Activated CD8-positive, alpha-beta T cell treated with anti-CD3 and anti-CD28 coated beads for 36 hours (primary cell): ENCODE results near the gene CCN6. TPM values are rescaled to one million over a fixed set of nuclear protein-coding genes. Genes with fewer than 3 reads are reported as not detected.

Source experiments
- ATAC-seq: fragments of 200-7000 bp; cut with Tn5 transposase; one replicate; pipeline ENCODE4 v1.10.0; 2021; ENCODE audit warnings: mild to moderate bottlenecking, moderate library complexity
- CTCF ChIA-PET: fragments of 350-600 bp; sonication (Branson Sonifier 250); formaldehyde crosslinking; loops from one replicate; lab custom pipeline; 2021; ENCODE audit warnings: antibody characterized with exemption; lab: Charles Lee
- POLR2A ChIA-PET: fragments of 350-600 bp; sonication (Branson Sonifier 250); formaldehyde crosslinking; loops from one replicate; lab custom pipeline; 2021; ENCODE audit warnings: antibody characterized with exemption; lab: Charles Lee
- DNase-seq: peaks from one replicate; pipeline ENCODE4 v3.0.0-alpha.2; 2020
- H3K27ac Mint-ChIP-seq: one replicate; pipeline ENCODE4 v1.8.0; 2021; ENCODE audit warnings: mild to moderate bottlenecking, mixed read lengths
- H3K27me3 Mint-ChIP-seq: one replicate; pipeline ENCODE4 v1.8.0; 2021; ENCODE audit warnings: mixed read lengths
- H3K36me3 Mint-ChIP-seq: one replicate; pipeline ENCODE4 v1.8.0; 2021; ENCODE audit warnings: low read depth, mixed read lengths
- H3K4me1 Mint-ChIP-seq: one replicate; pipeline ENCODE4 v1.8.0; 2021; ENCODE audit warnings: low read depth, mixed read lengths
- H3K4me3 Mint-ChIP-seq: one replicate; pipeline ENCODE4 v1.8.0; 2021; ENCODE audit warnings: mild to moderate bottlenecking, moderate library complexity, mixed read lengths
- H3K9me3 Mint-ChIP-seq: one replicate; pipeline ENCODE4 v1.8.0; 2021; ENCODE audit warnings: mixed read lengths
- CTCF ChIP-seq: fragments of 200-600 bp; IDR thresholded peaks from one replicate; pipeline ENCODE4 v1.8.0; 2022; ENCODE audit warnings: antibody characterized with exemption, mild to moderate bottlenecking
- intact Hi-C: fragments of 100-400 bp; cut with micrococcal nuclease; formaldehyde crosslinking; loops from one replicate; pipeline ENCODE4 v1.10.0; 2022
- total RNA-seq, 2 experiments: library from RNA; stranded (reverse); gene quantifications; one replicate each; pipeline ENCODE4 v1.2.3, GENCODE V29; 2021

CCN6 gene
- total RNA-seq, 2 experiments from 2014 or later = not detected

- no peak for TF ChIP-seq CTCF
- Mint-ChIP-seq H3K4me3 (no peak overlapping the region), H3K4me1 (peaks cover 24% of the 10 kb centered on the region), H3K27ac (no peak overlapping the region), H3K9me3 (no peaks in the 10 kb centered on the region), H3K36me3 (no peaks in the 10 kb centered on the region), H3K27me3 (no peaks in the 10 kb centered on the region)
- DNase-seq = no peak
- ATAC-seq = no peak
- intact Hi-C loops = no loop called here
- ChIA-PET CTCF (interaction anchor here (0.8 to 5.2 kb wide), 9 partner anchors 9 to 408 kb away, joined by 3 to 35 read pairs (median 3); no protein-coding TSS in a partner anchor), POLR2A (interaction anchor here (0.6 to 1.3 kb wide), 7 partner anchors 9 to 215 kb away, joined by 3 to 4 read pairs (median 3); no protein-coding TSS in a partner anchor)
Observed at GRCh38 chr6:112007805-112008204, 46.1 kb upstream of the CCN6 start.

- no peak for DNase-seq
- no peak for ATAC-seq
- H3K9me3 Mint-ChIP-seq = no peaks in the 10 kb centered on the region
- H3K4me1 Mint-ChIP-seq = peaks cover 27% of the 10 kb centered on the region
- H3K27ac Mint-ChIP-seq = no peak overlapping the region
- intact Hi-C loops = no loop called here
- H3K27me3 Mint-ChIP-seq = no peaks in the 10 kb centered on the region
- no peaks in the 10 kb centered on the region for H3K36me3 Mint-ChIP-seq
- CTCF ChIA-PET = interaction anchor here (0.7 to 5.2 kb wide), 8 partner anchors 10 to 408 kb away, joined by 3 to 35 read pairs (median 3); no protein-coding TSS in a partner anchor
- POLR2A ChIA-PET = interaction anchor here (0.8 to 1.0 kb wide), 2 partner anchors 12 to 19 kb away, joined by 3 to 4 read pairs; no protein-coding TSS in a partner anchor
- TF ChIP-seq CTCF = no peak
- no peak overlapping the region for H3K4me3 Mint-ChIP-seq
Observed at GRCh38 chr6:112008482-112008881, 45.4 kb upstream of the CCN6 start.

DNA sequence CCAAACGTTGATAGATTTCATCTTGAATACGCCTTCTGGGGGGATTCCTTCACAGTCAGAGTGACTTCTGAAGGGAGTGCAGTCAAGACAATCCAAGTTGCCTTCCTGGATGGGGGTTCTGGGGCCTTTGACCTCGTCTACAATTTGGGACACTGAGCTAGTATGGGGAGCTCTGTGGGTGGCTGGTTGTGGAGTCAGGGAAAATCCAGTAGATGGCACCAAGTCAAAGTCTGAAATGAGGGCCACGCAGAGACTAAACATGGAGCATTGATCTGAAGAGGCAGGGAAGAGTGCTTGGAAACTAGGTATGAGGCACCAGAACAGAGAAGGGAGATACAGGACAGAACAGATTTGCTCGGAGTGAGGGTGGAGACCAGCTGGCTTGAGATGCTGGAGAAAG, 43.6 kb upstream of the CCN6 start:
- ChIA-PET CTCF (interaction anchor here (1.0 to 5.2 kb wide), 8 partner anchors 10 to 153 kb away, joined by 4 to 35 read pairs (median 7); no protein-coding TSS in a partner anchor), POLR2A (interaction anchor here (0.9 to 1.6 kb wide), 3 partner anchors 19 to 137 kb away, joined by 3 to 5 read pairs (median 3); partner anchors contain the start of gene FYN)
- no peak overlapping the region for H3K27ac Mint-ChIP-seq
- no peaks in the 10 kb centered on the region for H3K9me3 Mint-ChIP-seq
- no peaks in the 10 kb centered on the region for H3K27me3 Mint-ChIP-seq
- peak; percentile 37 for DNase-seq
- TF ChIP-seq CTCF = no peak
- H3K36me3 Mint-ChIP-seq = no peaks in the 10 kb centered on the region
- peak; percentile 74 for ATAC-seq
- H3K4me1 Mint-ChIP-seq = peaks cover 40% of the 10 kb centered on the region
- intact Hi-C loops = no loop called here
- H3K4me3 Mint-ChIP-seq = no peak overlapping the region

- POLR2A ChIA-PET = no interaction called here
- intact Hi-C loops = no loop called here
- Mint-ChIP-seq H3K4me3 (no peak overlapping the region), H3K27me3 (no peaks in the 10 kb centered on the region), H3K27ac (no peak overlapping the region), H3K4me1 (peaks cover 62% of the 10 kb centered on the region), H3K36me3 (no peaks in the 10 kb centered on the region), H3K9me3 (no peaks in the 10 kb centered on the region)
- no peak for TF ChIP-seq CTCF
- DNase-seq (no peak), ATAC-seq (no peak)
- CTCF ChIA-PET = interaction anchor here (1.3 to 2.8 kb wide), 2 partner anchors 23 to 304 kb away, joined by 3 to 8 read pairs; no protein-coding TSS in a partner anchor
Observed at GRCh38 chr6:112013051-112013450, 40.9 kb upstream of the CCN6 start.

- no peak for TF ChIP-seq CTCF
- no peak overlapping the region for H3K4me3 Mint-ChIP-seq
- ChIA-PET POLR2A (interaction anchor here (1.2 to 1.3 kb wide), 2 partner anchors 18 to 24 kb away, joined by 3 read pairs; no protein-coding TSS in a partner anchor), CTCF (interaction anchor here (1.3 to 5.1 kb wide), 8 partner anchors 13 to 305 kb away, joined by 3 to 59 read pairs (median 8); no protein-coding TSS in a partner anchor)
- H3K4me1 Mint-ChIP-seq = peaks cover 57% of the 10 kb centered on the region
- no peaks in the 10 kb centered on the region for H3K36me3 Mint-ChIP-seq
- DNase-seq = no peak
- H3K27me3 Mint-ChIP-seq = no peaks in the 10 kb centered on the region
- H3K9me3 Mint-ChIP-seq = no peaks in the 10 kb centered on the region
- ATAC-seq = no peak
- peak overlapping the region; percentile 43 for H3K27ac Mint-ChIP-seq
- intact Hi-C loops = no loop called here
Observed at GRCh38 chr6:112014483-112014882, 39.4 kb upstream of the CCN6 start.
